Panc1 (cell line): Measurements from ENCODE around the gene SYNGR4. TPM values are rescaled to one million over a fixed set of nuclear protein-coding genes. Genes with fewer than 3 reads are reported as not detected.

Experiments
- ATAC-seq: fragments of 200-7000 bp; cut with Tn5 transposase; 2 replicates; pipeline ENCODE4 v1.9.1; 2020; ENCODE audit warnings: mild to moderate bottlenecking, moderate library complexity
- BruUV-seq: library from RNA; stranded (reverse); fragments of 400-500 nt; replicated peaks from 2 replicates; lab custom pipeline; 2021; lab: Mats Ljungman, UMichigan
- CTCF ChIA-PET: fragments of 300-600 bp; sonication (Branson Sonifier 250); formaldehyde crosslinking; loops from one replicate; lab custom pipeline; 2022; ENCODE audit warnings: antibody characterized with exemption; lab: Charles Lee
- POLR2A ChIA-PET: fragments of 300-600 bp; sonication (Branson Sonifier 250); formaldehyde crosslinking; loops from one replicate; lab custom pipeline; 2022; ENCODE audit warnings: antibody characterized with exemption; lab: Charles Lee
- DNase-seq: peaks from one replicate; pipeline ENCODE4 v3.0.0-alpha.2; 2010; ENCODE audit warnings: low read depth, low spot score
- H3K27ac ChIP-seq: 2 replicates; pipeline ENCODE4 v1.5.1; 2011; ENCODE audit warnings: mild to moderate bottlenecking, low read length, inconsistent platforms
- H3K27me3 ChIP-seq: fragments of 200-500 bp; sonication (Bioruptor generic); 2 replicates; pipeline ENCODE4 v1.6.0; 2014; ENCODE audit warnings: low read length, inconsistent platforms; ENCODE audit not compliant: control insufficient read depth, insufficient read depth
- H3K36me3 ChIP-seq: fragments of 200-500 bp; sonication (Bioruptor generic); 2 replicates; pipeline ENCODE4 v1.5.1; 2014; ENCODE audit warnings: inconsistent platforms, mild to moderate bottlenecking, low read length, moderate library complexity; ENCODE audit not compliant: control insufficient read depth, insufficient read depth
- H3K4me1 ChIP-seq: 2 replicates; pipeline ENCODE4 v1.5.1; 2011; ENCODE audit warnings: inconsistent platforms, mild to moderate bottlenecking, low read length, moderate library complexity; ENCODE audit not compliant: control insufficient read depth, insufficient read depth
- H3K4me3 ChIP-seq, 2 experiments: 2 replicates each; pipeline ENCODE4 v1.5.1; 2011 to 2012; ENCODE audit warnings: low read depth in 2 of 2, low read length in 2 of 2, mild to moderate bottlenecking in 2 of 2, inconsistent platforms in 1 of 2, moderate library complexity in 1 of 2
- H3K9me3 ChIP-seq: fragments of 200-500 bp; sonication (Bioruptor generic); 2 replicates; pipeline ENCODE4 v1.5.1; 2014; ENCODE audit warnings: low read depth, mild to moderate bottlenecking, inconsistent platforms, low read length, moderate library complexity; ENCODE audit not compliant: control insufficient read depth, insufficient read depth
- POLR2AphosphoS5 ChIP-seq: IDR thresholded peaks from 2 replicates; pipeline ENCODE4 v1.6.1; 2012; ENCODE audit warnings: mild to moderate bottlenecking, low read depth, low read length, moderate library complexity
- SIN3A ChIP-seq: IDR thresholded peaks from 2 replicates; pipeline ENCODE4 v1.6.1; 2012; ENCODE audit warnings: low read depth, mild to moderate bottlenecking, low read length, moderate library complexity, borderline replicate concordance; ENCODE audit not compliant: insufficient read depth
- TCF7L2 ChIP-seq: IDR thresholded peaks from 2 replicates; pipeline ENCODE4 v1.6.1; 2011; ENCODE audit warnings: mild to moderate bottlenecking, low read depth, low read length, inconsistent platforms
- in situ Hi-C: cut with HindIII; loops from 2 replicates; pipeline ENCODE4 v1.10.0; 2016; ENCODE audit warnings: low sequenced_read_pairs, low pct_unique_long_range_greater_than_20kb
- intact Hi-C: fragments of 100-400 bp; cut with micrococcal nuclease; formaldehyde crosslinking; loops from one replicate; pipeline ENCODE4 v1.10.0; 2022; ENCODE audit not compliant: unreplicated experiment
- total RNA-seq: library from RNA; stranded (reverse); gene quantifications from one replicate; pipeline ENCODE4 v1.2.1, GENCODE V29; 2021; ENCODE audit not compliant: unreplicated experiment
- TF ChIP-seq, protein P1 (sequence below): fragments of 450-650 bp; IDR thresholded peaks from 2 replicates; pipeline ENCODE4 v1.5.1; 2017; ENCODE audit warnings: mild to moderate bottlenecking
- TF ChIP-seq, protein P2 (sequence below), 2 experiments: IDR thresholded peaks; 2 replicates each; pipeline ENCODE4 v1.6.1; 2011 to 2012; ENCODE audit warnings: low read depth in 2 of 2, control low read depth in 1 of 2, low read length in 1 of 2, mild to moderate bottlenecking in 1 of 2, moderate library complexity in 1 of 2; ENCODE audit not compliant: insufficient read depth in 1 of 2

SYNGR4 gene
- total RNA-seq, 1 experiment from 2014 or later, result 0.39 TPM

DNA sequence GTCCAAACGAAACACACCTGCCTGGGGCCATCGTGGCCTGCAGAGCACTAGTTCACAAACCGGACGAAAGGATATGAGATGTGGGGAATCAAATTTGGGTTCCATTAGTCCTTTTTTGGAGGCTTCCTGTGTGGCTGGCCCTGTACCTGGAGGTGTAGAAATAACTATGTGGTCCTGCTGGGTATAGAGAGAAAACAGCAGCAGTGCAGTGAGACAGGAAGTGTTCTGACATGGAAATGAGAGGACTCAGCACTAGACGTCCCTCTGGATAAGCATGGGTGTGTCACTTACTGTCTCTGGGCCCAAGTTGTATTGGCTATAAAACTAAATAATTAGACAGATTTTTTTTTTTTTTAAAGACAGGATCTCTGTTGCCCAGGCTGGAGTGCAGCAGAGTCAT is 14.9 kb downstream of the SYNGR4 start:
- H3K9me3 ChIP-seq, result no peaks in the 10 kb centered on the region
- intact Hi-C loops, result no loop called here
- CTCF ChIA-PET, result no interaction called here

DNA sequence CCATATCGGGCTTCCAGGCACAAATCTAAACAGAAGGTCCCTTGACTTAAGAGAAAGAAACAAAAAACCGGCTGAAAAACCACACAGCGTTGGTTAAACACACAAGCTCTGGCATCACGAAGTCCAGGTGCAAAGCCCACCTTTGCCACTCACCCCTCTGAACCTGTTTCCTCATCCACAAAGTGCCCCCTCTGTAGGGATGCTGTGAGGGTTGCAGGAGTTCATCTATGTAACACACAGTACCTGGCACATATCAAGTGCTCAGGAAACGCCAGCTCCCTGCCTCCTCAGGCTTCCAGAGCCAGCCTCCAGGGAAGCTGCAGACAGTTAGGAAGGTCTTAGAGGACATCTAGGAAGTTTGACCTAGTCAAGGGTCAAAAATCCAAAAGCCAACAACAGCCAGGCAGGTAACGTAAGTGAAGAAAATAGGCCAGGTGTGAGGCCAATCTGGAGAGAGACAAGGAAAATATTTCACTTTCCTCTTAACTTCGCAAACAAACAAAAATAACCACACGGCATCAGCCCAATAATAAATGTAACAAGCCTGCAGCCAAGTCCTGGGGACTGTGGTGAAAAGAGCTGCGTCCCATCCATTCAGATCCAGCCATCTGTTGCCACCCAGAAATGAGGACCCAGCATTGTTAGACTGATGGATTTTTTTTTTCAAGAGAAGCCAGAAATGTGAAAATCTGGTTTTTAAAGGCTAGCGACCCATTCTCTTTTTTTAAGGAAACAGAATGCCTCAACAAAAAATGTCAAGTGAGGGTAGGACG is 17.2 kb downstream of the SYNGR4 start:
- ChIA-PET POLR2A (no interaction called here), CTCF (no interaction called here)
- DNase-seq (no peak), ATAC-seq (no peak)
- no TSS peak for BruUV-seq
- H3K4me1 ChIP-seq, result no peaks in the 10 kb centered on the region
- H3K27me3 ChIP-seq, result no peaks in the 10 kb centered on the region
- intact Hi-C loops, result no loop called here
- in situ Hi-C loops, result no loop called here
- H3K9me3 ChIP-seq, result no peaks in the 10 kb centered on the region
- H3K4me3 ChIP-seq, result no peak overlapping the region
- TF ChIP-seq POLR2AphosphoS5 (no peak), SIN3A (no peak), TCF7L2 (no peak)
- TF ChIP-seq, protein P1, sequence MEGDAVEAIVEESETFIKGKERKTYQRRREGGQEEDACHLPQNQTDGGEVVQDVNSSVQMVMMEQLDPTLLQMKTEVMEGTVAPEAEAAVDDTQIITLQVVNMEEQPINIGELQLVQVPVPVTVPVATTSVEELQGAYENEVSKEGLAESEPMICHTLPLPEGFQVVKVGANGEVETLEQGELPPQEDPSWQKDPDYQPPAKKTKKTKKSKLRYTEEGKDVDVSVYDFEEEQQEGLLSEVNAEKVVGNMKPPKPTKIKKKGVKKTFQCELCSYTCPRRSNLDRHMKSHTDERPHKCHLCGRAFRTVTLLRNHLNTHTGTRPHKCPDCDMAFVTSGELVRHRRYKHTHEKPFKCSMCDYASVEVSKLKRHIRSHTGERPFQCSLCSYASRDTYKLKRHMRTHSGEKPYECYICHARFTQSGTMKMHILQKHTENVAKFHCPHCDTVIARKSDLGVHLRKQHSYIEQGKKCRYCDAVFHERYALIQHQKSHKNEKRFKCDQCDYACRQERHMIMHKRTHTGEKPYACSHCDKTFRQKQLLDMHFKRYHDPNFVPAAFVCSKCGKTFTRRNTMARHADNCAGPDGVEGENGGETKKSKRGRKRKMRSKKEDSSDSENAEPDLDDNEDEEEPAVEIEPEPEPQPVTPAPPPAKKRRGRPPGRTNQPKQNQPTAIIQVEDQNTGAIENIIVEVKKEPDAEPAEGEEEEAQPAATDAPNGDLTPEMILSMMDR, result no peak
- TF ChIP-seq, protein P2, sequence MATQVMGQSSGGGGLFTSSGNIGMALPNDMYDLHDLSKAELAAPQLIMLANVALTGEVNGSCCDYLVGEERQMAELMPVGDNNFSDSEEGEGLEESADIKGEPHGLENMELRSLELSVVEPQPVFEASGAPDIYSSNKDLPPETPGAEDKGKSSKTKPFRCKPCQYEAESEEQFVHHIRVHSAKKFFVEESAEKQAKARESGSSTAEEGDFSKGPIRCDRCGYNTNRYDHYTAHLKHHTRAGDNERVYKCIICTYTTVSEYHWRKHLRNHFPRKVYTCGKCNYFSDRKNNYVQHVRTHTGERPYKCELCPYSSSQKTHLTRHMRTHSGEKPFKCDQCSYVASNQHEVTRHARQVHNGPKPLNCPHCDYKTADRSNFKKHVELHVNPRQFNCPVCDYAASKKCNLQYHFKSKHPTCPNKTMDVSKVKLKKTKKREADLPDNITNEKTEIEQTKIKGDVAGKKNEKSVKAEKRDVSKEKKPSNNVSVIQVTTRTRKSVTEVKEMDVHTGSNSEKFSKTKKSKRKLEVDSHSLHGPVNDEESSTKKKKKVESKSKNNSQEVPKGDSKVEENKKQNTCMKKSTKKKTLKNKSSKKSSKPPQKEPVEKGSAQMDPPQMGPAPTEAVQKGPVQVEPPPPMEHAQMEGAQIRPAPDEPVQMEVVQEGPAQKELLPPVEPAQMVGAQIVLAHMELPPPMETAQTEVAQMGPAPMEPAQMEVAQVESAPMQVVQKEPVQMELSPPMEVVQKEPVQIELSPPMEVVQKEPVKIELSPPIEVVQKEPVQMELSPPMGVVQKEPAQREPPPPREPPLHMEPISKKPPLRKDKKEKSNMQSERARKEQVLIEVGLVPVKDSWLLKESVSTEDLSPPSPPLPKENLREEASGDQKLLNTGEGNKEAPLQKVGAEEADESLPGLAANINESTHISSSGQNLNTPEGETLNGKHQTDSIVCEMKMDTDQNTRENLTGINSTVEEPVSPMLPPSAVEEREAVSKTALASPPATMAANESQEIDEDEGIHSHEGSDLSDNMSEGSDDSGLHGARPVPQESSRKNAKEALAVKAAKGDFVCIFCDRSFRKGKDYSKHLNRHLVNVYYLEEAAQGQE (IDR thresholded peaks at IDR 0.05; ENCODE audit: insufficient read depth in 1 of 2, low read depth in 2 of 2, low read length in 1 of 2), result no peak
- H3K27ac ChIP-seq, result no peak overlapping the region
- no peaks in the 10 kb centered on the region; the same call in 1 of the 2 replicates for H3K36me3 ChIP-seq

More for the DNA sequence above, 14.9 kb downstream of the SYNGR4 start:
- H3K36me3 ChIP-seq, result no peaks in the 10 kb centered on the region
- POLR2A ChIA-PET, result no interaction called here
- DNase-seq, result no peak
- no peak overlapping the region for H3K4me3 ChIP-seq
- H3K27me3 ChIP-seq, result no peaks in the 10 kb centered on the region
- ATAC-seq, result no peak
- no peaks in the 10 kb centered on the region for H3K4me1 ChIP-seq
- BruUV-seq, result no TSS peak
- H3K27ac ChIP-seq, result no peak overlapping the region
- TF ChIP-seq, protein P1, result no peak
- no peak for TF ChIP-seq SIN3A
- no peak for TF ChIP-seq TCF7L2
- TF ChIP-seq, protein P2 (IDR thresholded peaks at IDR 0.05; ENCODE audit: insufficient read depth in 1 of 2, low read depth in 2 of 2, low read length in 1 of 2), result no peak
- TF ChIP-seq POLR2AphosphoS5, result no peak
- in situ Hi-C loops, result no loop called here
